Rectal smooth muscle tissue (tissue), 1 donor: ENCODE measurements around the gene SLC9A8.

Source experiments
- H3K27ac ChIP-seq: one replicate; pipeline ENCODE4 v1.7.0; 2013; ENCODE audit warnings: low read depth, low read length, inconsistent platforms
- H3K27me3 ChIP-seq: one replicate; pipeline ENCODE4 v1.7.0; 2013; ENCODE audit warnings: low read length; ENCODE audit not compliant: control insufficient read depth, insufficient read depth
- H3K36me3 ChIP-seq: one replicate; pipeline ENCODE4 v1.7.0; 2013; ENCODE audit warnings: low read length; ENCODE audit not compliant: control insufficient read depth, insufficient read depth
- H3K4me1 ChIP-seq: one replicate; pipeline ENCODE4 v1.7.0; 2013; ENCODE audit warnings: low read length; ENCODE audit not compliant: control insufficient read depth, insufficient read depth
- H3K4me3 ChIP-seq: one replicate; pipeline ENCODE4 v1.7.0; 2013; ENCODE audit warnings: low read length
- H3K9ac ChIP-seq: one replicate; pipeline ENCODE4 v1.7.0; 2013; ENCODE audit warnings: low read length

Gene SLC9A8

GRCh38 chr20:49938173-49939163 is 125.8 kb downstream of the SLC9A8 start:
- H3K27me3 ChIP-seq, result no peaks in the 10 kb centered on the region
- peak overlapping the region; percentile 10 for H3K27ac ChIP-seq
- H3K4me1 ChIP-seq, result peaks cover 20% of the 10 kb centered on the region
- no peak overlapping the region for H3K9ac ChIP-seq
- H3K4me3 ChIP-seq, result peak overlapping the region; percentile 5
- peaks cover 13% of the 10 kb centered on the region for H3K36me3 ChIP-seq

GRCh38 chr20:49941456-49941855 is 128.8 kb downstream of the SLC9A8 start:
- Histone ChIP-seq H3K4me3 (no peak overlapping the region), H3K9ac (no peak overlapping the region), H3K27ac (no peak overlapping the region), H3K27me3 (no peaks in the 10 kb centered on the region), H3K4me1 (peaks cover 20% of the 10 kb centered on the region), H3K36me3 (peaks cover 20% of the 10 kb centered on the region)
